MG63 (cell line): Measurements from ENCODE around the gene VWA8. TPM values are rescaled to one million over a fixed set of nuclear protein-coding genes. Genes with fewer than 3 reads are reported as not detected.

Source experiments
- DNase-seq: peaks from one replicate; pipeline ENCODE4 v3.0.0-alpha.2; 2020
- H3K27me3 ChIP-seq: fragments of 250-450 bp; sonication (Bioruptor Pico); 2 replicates; pipeline ENCODE4 v1.5.1; 2020; ENCODE audit warnings: mild to moderate bottlenecking, moderate library complexity
- H3K36me3 ChIP-seq: fragments of 250-450 bp; sonication (Bioruptor Pico); 2 replicates; pipeline ENCODE4 v1.5.1; 2020; ENCODE audit warnings: mild to moderate bottlenecking, moderate library complexity
- H3K4me3 ChIP-seq: fragments of 250-450 bp; sonication (Bioruptor Pico); 2 replicates; pipeline ENCODE4 v1.5.1; 2020; ENCODE audit warnings: mild to moderate bottlenecking, moderate library complexity
- H3K9me3 ChIP-seq: fragments of 250-450 bp; sonication (Bioruptor Pico); 2 replicates; pipeline ENCODE4 v1.5.1; 2020; ENCODE audit warnings: mild to moderate bottlenecking, moderate library complexity
- total RNA-seq: library from RNA; depleted of rRNA; stranded (reverse); fragments of >200 nt; shearing (Covaris generic); gene quantifications from 2 replicates; pipeline ENCODE4 v1.2.3, GENCODE V29; 2014; ENCODE audit warnings: low replicate concordance; rRNA removed

The VWA8 gene
- 10.5 and 18.8 TPM in 2 replicates for total RNA-seq

DNA sequence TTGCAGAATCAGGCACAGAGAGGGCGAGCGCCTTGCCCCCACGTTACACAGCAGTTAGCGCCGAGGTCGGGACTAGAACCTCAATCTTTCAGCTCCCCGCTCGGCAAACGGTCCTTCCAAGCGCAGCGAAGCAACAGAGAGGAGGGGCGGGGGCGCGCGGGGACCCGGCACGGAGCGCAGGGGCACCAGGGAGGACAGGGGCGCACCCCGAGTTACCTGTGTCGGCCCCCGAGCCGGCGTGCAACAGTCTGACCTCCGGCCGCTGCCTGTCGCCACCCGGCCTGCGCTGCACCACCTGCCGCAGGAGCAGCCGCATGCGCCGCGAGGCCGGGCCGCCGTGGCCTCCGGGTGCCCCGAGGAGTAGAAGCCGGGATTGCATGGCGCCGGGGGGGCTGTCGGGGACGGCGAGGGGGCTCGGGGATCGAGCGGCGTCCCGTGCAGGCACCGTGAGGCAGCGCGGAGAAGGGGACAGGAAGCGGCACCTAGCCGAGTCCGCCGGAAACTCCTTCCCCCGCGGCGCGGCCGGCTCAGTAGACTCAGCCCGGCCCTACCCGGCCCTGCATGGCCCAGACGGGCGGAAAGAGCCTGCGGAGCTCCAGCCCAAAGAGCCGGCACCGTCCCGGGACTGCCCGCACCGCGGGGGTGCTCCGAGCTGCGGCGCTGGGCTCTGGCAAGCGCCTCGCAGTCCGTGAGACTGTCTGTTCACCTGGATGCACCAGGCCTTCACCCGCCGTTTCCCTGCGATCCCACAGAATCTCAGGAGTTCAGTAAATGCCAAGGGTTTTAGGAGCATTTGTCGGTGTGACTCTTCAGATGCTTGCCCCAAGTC lies at the start of gene VWA8:
Gene VWA8 (minus strand): TSS at position 473 of the 829 bp plus-strand sequence. CDS start 94 bp downstream, at position 379.
- H3K4me3 ChIP-seq: peak within 1 kb of the TSS; percentile 65

DNA sequence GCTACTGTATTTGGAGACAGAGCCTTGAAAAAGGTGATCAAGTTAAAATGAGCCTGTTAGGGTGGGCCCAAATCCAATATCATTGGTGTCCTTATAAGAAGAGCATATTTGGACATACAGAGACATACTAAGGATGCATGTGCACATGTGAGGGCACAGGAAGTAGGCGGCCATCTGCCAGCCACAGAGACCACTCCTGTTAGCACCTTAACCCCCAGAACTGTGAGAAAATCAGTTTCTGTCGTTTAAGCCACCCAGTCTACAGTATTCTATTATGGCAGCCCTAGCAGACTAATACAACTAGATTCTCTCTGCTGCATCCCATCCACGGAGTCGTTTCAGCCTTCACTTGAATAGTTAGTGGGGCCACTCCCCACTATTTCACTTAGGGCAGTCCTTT lies 48.1 kb upstream of the VWA8 start:
- Histone ChIP-seq H3K27me3 (no peaks in the 10 kb centered on the region), H3K4me3 (no peak overlapping the region), H3K9me3 (no peaks in the 10 kb centered on the region), H3K36me3 (no peaks in the 10 kb centered on the region)
- no peak for DNase-seq

More for the DNA sequence above, at the start of gene VWA8:
- DNase-seq: peak; percentile 89
- Histone ChIP-seq H3K9me3 (no peaks in the 10 kb centered on the region), H3K27me3 (no peaks in the 10 kb centered on the region), H3K36me3 (0 out of 2 replicates have a peak, but pooled peaks cover 3% of the 10 kb centered on the region)

- Histone ChIP-seq H3K9me3 (no peaks in the 10 kb centered on the region), H3K27me3 (no peaks in the 10 kb centered on the region), H3K4me3 (no peak overlapping the region), H3K36me3 (no peaks in the 10 kb centered on the region)
- no peak for DNase-seq
These were observed 46.9 kb upstream of the VWA8 start for GRCh38 chr13:42007844-42008243.

DNA sequence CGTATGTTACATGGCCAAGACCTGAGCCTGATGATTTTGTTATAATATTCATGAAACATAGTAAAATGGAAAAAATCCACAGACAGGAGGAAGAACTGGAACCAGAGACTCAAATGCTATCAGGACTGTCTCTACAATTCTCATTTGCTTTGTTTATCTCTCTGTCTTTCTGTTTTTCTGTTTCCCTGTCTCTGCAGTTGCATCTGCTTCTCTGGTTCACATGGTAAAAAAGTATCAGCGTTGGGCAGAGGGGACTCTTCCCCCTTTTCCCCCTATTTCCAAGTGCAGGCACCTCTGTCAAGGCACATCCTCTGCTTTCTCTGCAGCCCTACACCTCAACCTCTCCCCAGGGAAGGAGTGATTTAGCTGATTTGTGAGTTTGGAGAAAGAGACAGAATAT lies 41.2 kb upstream of the VWA8 start:
- Histone ChIP-seq H3K4me3 (no peak overlapping the region), H3K36me3 (no peaks in the 10 kb centered on the region), H3K9me3 (no peaks in the 10 kb centered on the region), H3K27me3 (no peaks in the 10 kb centered on the region)
- DNase-seq: no peak

GRCh38 chr13:42001580-42001979 lies 40.7 kb upstream of the VWA8 start:
- Histone ChIP-seq H3K4me3 (no peak overlapping the region), H3K27me3 (no peaks in the 10 kb centered on the region), H3K36me3 (no peaks in the 10 kb centered on the region), H3K9me3 (no peaks in the 10 kb centered on the region)
- DNase-seq: no peak

DNA sequence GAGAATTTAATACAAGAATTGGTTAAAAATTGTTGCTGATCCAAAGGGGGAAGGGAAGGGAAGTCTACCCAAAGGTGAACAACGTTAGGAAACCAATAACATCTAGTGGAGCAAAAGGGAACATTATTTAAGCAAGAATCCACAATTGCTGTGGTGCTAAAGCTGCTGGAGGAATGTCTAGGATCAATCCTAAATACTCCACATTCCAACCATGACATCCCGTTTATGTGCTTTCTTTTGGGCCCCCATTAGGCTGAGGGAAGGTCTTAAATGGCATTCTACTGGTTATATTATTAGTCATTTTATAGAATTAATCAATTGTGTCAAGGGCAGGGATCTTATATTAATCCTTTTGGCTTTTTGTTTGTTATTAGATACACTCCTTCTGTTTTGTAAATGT lies 39.9 kb upstream of the VWA8 start:
- no peak for DNase-seq
- Histone ChIP-seq H3K9me3 (no peaks in the 10 kb centered on the region), H3K27me3 (no peaks in the 10 kb centered on the region), H3K4me3 (no peak overlapping the region), H3K36me3 (no peaks in the 10 kb centered on the region)

DNA sequence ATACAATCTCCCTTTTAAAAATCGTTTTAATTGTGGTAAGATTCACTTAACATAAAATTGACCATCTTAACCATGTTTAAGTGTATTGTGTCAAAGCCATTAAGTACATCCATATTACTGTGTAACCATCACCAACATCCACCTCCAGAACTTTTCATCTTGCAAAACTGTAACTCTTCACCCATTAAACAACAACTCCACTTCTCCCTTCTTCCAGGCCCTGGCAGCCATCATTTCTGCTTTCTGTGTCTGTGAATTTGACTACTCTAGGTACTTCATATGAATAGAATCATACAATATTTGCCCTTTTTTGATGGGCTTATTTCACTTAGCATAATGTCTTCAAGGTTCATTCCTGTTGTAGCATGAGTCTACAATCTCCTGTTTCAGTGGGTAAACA lies 36.5 kb upstream of the VWA8 start:
- no peaks in the 10 kb centered on the region for H3K36me3 ChIP-seq
- DNase-seq: no peak
- H3K9me3 ChIP-seq: no peaks in the 10 kb centered on the region
- no peaks in the 10 kb centered on the region for H3K27me3 ChIP-seq
- no peak overlapping the region for H3K4me3 ChIP-seq

- H3K4me3 ChIP-seq: no peak overlapping the region
- no peaks in the 10 kb centered on the region for H3K36me3 ChIP-seq
- DNase-seq: no peak
- no peaks in the 10 kb centered on the region for H3K9me3 ChIP-seq
- H3K27me3 ChIP-seq: no peaks in the 10 kb centered on the region
These were observed 35.0 kb upstream of the VWA8 start for GRCh38 chr13:41995946-41996345.

DNA sequence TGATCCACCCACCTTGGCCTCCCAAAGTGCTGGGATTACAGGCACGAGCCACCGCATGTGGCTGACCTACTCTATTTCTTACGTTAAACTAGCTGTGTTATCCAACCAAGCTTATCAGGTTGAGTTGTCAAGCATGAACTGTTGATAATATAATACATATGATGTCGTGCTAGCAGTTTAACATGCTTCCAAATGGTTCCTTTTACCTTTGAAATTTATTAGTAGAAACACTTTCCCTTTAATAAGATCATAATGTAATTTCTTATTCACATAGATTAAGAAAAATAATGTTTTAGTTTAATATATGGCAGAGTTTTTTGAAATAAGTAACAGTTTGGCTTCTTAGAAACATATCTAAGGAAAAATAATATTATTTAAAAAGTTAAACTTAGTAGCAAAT lies 34.4 kb upstream of the VWA8 start:
- Histone ChIP-seq H3K36me3 (no peaks in the 10 kb centered on the region), H3K4me3 (no peak overlapping the region), H3K27me3 (no peaks in the 10 kb centered on the region), H3K9me3 (no peaks in the 10 kb centered on the region)
- DNase-seq: no peak

DNA sequence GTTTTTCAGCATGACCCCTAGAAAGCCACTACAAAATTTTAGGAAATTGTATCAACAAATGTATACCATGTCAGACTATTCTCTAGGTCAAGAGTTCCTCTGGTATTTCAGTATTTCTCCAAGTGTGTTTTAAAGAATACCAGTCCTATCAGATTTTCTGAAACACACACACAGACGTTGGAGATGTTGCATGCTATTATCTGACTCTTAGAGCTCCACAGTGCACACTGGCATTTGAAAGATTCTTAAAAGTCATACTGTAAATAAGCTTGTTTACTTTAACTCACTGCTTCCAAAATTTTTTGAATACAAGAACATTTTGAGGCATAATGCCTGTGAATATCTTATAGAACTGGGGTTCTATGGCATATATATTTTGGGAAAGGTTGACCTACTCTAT lies 33.8 kb upstream of the VWA8 start:
- Histone ChIP-seq H3K9me3 (no peaks in the 10 kb centered on the region), H3K36me3 (no peaks in the 10 kb centered on the region), H3K27me3 (no peaks in the 10 kb centered on the region), H3K4me3 (no peak overlapping the region)
- no peak for DNase-seq

DNA sequence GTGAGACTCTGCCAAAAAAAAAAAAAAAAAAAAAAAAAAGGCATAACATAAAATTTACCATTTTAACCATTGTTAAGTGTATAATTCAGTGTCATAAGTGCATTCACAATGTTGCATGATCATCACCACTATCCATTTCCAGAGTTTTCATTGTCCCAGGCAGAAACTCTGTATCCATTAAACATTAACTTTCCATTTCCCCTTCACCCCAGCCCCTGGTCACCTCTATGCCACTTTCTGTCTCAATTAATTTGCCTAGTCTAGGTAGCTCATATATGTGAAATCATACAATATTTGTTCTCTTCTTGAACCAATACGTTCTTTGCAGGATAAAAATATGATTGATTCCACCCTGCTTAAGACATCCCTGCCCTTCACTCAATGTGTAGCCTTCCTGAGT lies 31.0 kb upstream of the VWA8 start:
- Histone ChIP-seq H3K9me3 (no peaks in the 10 kb centered on the region), H3K4me3 (no peak overlapping the region)
- DNase-seq: no peak

GRCh38 chr13:41988244-41988643 lies 27.3 kb upstream of the VWA8 start:
- H3K36me3 ChIP-seq: no peaks in the 10 kb centered on the region
- no peak overlapping the region for H3K4me3 ChIP-seq
- no peaks in the 10 kb centered on the region for H3K27me3 ChIP-seq
- no peaks in the 10 kb centered on the region; the same call in 1 of the 2 replicates for H3K9me3 ChIP-seq
- DNase-seq: no peak

More for the DNA sequence above, 31.0 kb upstream of the VWA8 start:
- no peaks in the 10 kb centered on the region for H3K36me3 ChIP-seq
- H3K27me3 ChIP-seq: no peaks in the 10 kb centered on the region

GRCh38 chr13:41985788-41986508 lies 25.0 kb upstream of the VWA8 start:
- no peak overlapping the region for H3K4me3 ChIP-seq
- H3K27me3 ChIP-seq: no peaks in the 10 kb centered on the region
- peak; percentile 39 for DNase-seq
- no peaks in the 10 kb centered on the region for H3K36me3 ChIP-seq
- H3K9me3 ChIP-seq: no peaks in the 10 kb centered on the region; the same call in 1 of the 2 replicates

DNA sequence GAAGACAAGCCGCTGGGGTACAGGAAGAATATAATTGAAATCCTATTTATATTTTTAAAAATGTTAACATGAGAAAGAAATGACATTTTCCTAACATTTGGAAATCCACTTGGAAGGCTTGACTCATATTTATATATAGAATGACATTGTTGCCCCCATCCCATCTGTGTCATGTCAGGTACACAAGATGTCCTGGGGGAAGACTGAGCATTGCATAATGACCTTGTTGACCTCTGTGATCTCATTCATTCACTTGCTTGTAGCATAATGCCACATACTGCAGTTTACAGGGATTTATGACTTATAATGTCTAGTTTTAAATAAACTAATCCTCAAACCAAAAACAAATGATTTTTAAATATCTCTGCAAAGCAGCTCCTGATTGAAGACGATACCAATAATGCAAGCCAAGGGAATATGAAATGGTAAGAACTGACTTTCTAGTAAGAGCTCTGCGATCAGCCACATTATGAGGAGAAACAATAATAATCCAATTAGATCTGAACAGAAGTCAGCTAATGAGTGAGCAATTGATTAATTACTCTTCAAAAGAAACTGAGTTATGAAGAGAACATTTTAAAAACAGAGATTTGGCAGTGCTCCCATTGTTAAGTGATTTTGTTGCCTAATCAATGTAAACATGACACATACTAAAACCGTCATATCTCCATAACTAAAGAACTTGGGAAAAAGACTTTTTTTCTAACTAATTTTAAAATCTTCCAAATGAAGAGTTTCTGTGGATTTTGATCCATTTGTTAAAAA lies 21.2 kb upstream of the VWA8 start:
- DNase-seq: no peak
- Histone ChIP-seq H3K9me3 (no peaks in the 10 kb centered on the region; the same call in 1 of the 2 replicates), H3K36me3 (no peaks in the 10 kb centered on the region), H3K27me3 (no peaks in the 10 kb centered on the region), H3K4me3 (no peak overlapping the region)

DNA sequence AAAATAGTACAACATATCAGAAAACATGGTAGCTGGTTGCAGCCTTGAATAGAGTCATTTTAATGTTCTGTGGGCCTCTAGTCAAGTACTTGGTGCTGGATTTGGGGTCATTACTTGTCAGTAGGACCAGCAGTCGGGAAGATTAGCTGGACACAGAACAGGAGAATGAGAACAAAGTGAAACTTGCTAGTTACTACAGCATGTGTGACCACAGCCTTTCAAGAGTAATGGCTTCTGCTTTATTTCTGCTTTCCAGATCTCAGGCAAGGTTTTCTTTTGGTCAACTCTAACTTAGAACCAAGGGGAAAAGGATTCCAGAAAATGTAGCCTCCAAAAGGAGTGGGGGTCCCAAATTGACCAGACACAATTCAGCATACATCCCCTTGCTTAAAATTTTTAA lies 17.1 kb upstream of the VWA8 start:
- Histone ChIP-seq H3K9me3 (no peaks in the 10 kb centered on the region), H3K4me3 (no peak overlapping the region), H3K27me3 (no peaks in the 10 kb centered on the region), H3K36me3 (no peaks in the 10 kb centered on the region)
- no peak for DNase-seq

DNA sequence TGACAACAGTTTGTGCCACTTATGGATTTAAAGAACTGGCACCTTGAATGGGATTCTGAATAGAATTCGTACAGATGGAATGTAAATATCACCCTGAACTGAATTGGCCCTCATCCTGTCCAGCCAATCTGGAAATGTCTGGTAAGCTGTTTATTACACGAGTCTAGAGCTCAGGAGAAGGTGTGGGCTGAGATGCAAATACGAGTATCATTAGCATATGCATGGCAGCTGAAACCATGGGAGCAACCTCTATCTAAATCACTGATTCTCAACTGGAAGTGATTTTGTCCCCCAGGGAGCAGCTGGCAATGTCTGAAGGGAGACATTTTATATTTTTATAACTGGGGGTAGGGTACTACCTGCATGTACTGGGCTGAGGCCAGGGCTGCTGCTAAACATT lies 15.6 kb upstream of the VWA8 start:
- Histone ChIP-seq H3K36me3 (no peaks in the 10 kb centered on the region), H3K9me3 (no peaks in the 10 kb centered on the region), H3K4me3 (no peak overlapping the region), H3K27me3 (no peaks in the 10 kb centered on the region)
- DNase-seq: no peak
